ENCODE results near the gene OR52L1.
"Not testable (repeated sequence)": the region's sequence is repeated elsewhere in the genome, so short reads cannot be mapped to it uniquely, and the experiment has no call there.

OR52L1 gene

GRCh38 chr11:5994791-5995190 is 8.0 kb upstream of the OR52L1 start:
- H3K27me3 ChIP-seq (ENCODE audit: control insufficient read depth in 2 of 2, insufficient read depth in 2 of 2, low read length in 2 of 2) = no peaks in the 10 kb centered on the region
- H3K4me1 ChIP-seq (ENCODE audit: control insufficient read depth in 2 of 2, insufficient read depth in 2 of 2, low read length in 2 of 2) = no peaks in the 10 kb centered on the region
- no peaks in the 10 kb centered on the region for H3K9me3 ChIP-seq (ENCODE audit: control insufficient read depth in 2 of 2, low read length in 2 of 2)
- no peak overlapping the region for H3K27ac ChIP-seq (ENCODE audit: low read depth in 2 of 2, low read length in 2 of 2)
- no peak overlapping the region for H3K9ac ChIP-seq (ENCODE audit: low read depth in 1 of 2, low read length in 2 of 2)
- H3K36me3 ChIP-seq (ENCODE audit: control insufficient read depth in 2 of 2, insufficient read depth in 2 of 2, low read length in 2 of 2) = no peaks in the 10 kb centered on the region
- H3K4me3 ChIP-seq (ENCODE audit: low read length in 2 of 2) = no peak overlapping the region

- no peaks in the 10 kb centered on the region for H3K36me3 ChIP-seq (ENCODE audit: control insufficient read depth in 2 of 2, insufficient read depth in 2 of 2, low read length in 2 of 2)
- H3K9me3 ChIP-seq (ENCODE audit: control insufficient read depth in 2 of 2, low read length in 2 of 2) = no peaks in the 10 kb centered on the region
- no peak overlapping the region for H3K4me3 ChIP-seq (ENCODE audit: low read length in 2 of 2)
- H3K9ac ChIP-seq (ENCODE audit: low read depth in 1 of 2, low read length in 2 of 2) = no peak overlapping the region
- H3K27me3 ChIP-seq (ENCODE audit: control insufficient read depth in 2 of 2, insufficient read depth in 2 of 2, low read length in 2 of 2) = no peaks in the 10 kb centered on the region
- no peak overlapping the region for H3K27ac ChIP-seq (ENCODE audit: low read depth in 2 of 2, low read length in 2 of 2)
- no peaks in the 10 kb centered on the region for H3K4me1 ChIP-seq (ENCODE audit: control insufficient read depth in 2 of 2, insufficient read depth in 2 of 2, low read length in 2 of 2)
These were observed 5.9 kb upstream of the OR52L1 start for GRCh38 chr11:5992604-5993251.

GRCh38 chr11:5992150-5992549 is 5.4 kb upstream of the OR52L1 start:
- no peaks in the 10 kb centered on the region for H3K36me3 ChIP-seq (ENCODE audit: control insufficient read depth in 2 of 2, insufficient read depth in 2 of 2, low read length in 2 of 2)
- no peak overlapping the region for H3K9ac ChIP-seq (ENCODE audit: low read depth in 1 of 2, low read length in 2 of 2)
- H3K27ac ChIP-seq (ENCODE audit: low read depth in 2 of 2, low read length in 2 of 2) = no peak overlapping the region
- H3K4me1 ChIP-seq (ENCODE audit: control insufficient read depth in 2 of 2, insufficient read depth in 2 of 2, low read length in 2 of 2) = no peaks in the 10 kb centered on the region
- no peaks in the 10 kb centered on the region for H3K9me3 ChIP-seq (ENCODE audit: control insufficient read depth in 2 of 2, low read length in 2 of 2)
- H3K27me3 ChIP-seq (ENCODE audit: control insufficient read depth in 2 of 2, insufficient read depth in 2 of 2, low read length in 2 of 2) = no peaks in the 10 kb centered on the region
- no peak overlapping the region for H3K4me3 ChIP-seq (ENCODE audit: low read length in 2 of 2)

GRCh38 chr11:5989203-5989602 is 2.4 kb upstream of the OR52L1 start:
- no peak overlapping the region for H3K27ac ChIP-seq (ENCODE audit: low read depth in 2 of 2, low read length in 2 of 2)
- no peaks in the 10 kb centered on the region for H3K9me3 ChIP-seq (ENCODE audit: control insufficient read depth in 2 of 2, low read length in 2 of 2)
- H3K36me3 ChIP-seq (ENCODE audit: control insufficient read depth in 2 of 2, insufficient read depth in 2 of 2, low read length in 2 of 2) = no peaks in the 10 kb centered on the region
- no peak overlapping the region for H3K4me3 ChIP-seq (ENCODE audit: low read length in 2 of 2)
- no peak overlapping the region for H3K9ac ChIP-seq (ENCODE audit: low read depth in 1 of 2, low read length in 2 of 2)
- H3K4me1 ChIP-seq (ENCODE audit: control insufficient read depth in 2 of 2, insufficient read depth in 2 of 2, low read length in 2 of 2) = no peaks in the 10 kb centered on the region
- no peaks in the 10 kb centered on the region for H3K27me3 ChIP-seq (ENCODE audit: control insufficient read depth in 2 of 2, insufficient read depth in 2 of 2, low read length in 2 of 2)

GRCh38 chr11:5983443-5983842 is 3.3 kb downstream of the OR52L1 start:
- Histone ChIP-seq H3K4me1 (ENCODE audit: control insufficient read depth in 2 of 2, insufficient read depth in 2 of 2, low read length in 2 of 2) (no peaks in the 10 kb centered on the region), H3K36me3 (ENCODE audit: control insufficient read depth in 2 of 2, insufficient read depth in 2 of 2, low read length in 2 of 2) (no peaks in the 10 kb centered on the region), H3K27ac (ENCODE audit: low read depth in 2 of 2, low read length in 2 of 2) (no peak overlapping the region), H3K27me3 (ENCODE audit: control insufficient read depth in 2 of 2, insufficient read depth in 2 of 2, low read length in 2 of 2) (no peaks in the 10 kb centered on the region), H3K4me3 (ENCODE audit: low read length in 2 of 2) (no peak overlapping the region), H3K9ac (ENCODE audit: low read depth in 1 of 2, low read length in 2 of 2) (no peak overlapping the region), H3K9me3 (ENCODE audit: control insufficient read depth in 2 of 2, low read length in 2 of 2) (no peaks in the 10 kb centered on the region)

GRCh38 chr11:5973530-5973929 is 13.3 kb downstream of the OR52L1 start:
- Histone ChIP-seq H3K9ac (ENCODE audit: low read depth in 1 of 2, low read length in 2 of 2) (no peak overlapping the region), H3K36me3 (ENCODE audit: control insufficient read depth in 2 of 2, insufficient read depth in 2 of 2, low read length in 2 of 2) (no peaks in the 10 kb centered on the region), H3K27me3 (ENCODE audit: control insufficient read depth in 2 of 2, insufficient read depth in 2 of 2, low read length in 2 of 2) (no peaks in the 10 kb centered on the region), H3K27ac (ENCODE audit: low read depth in 2 of 2, low read length in 2 of 2) (no peak overlapping the region), H3K4me1 (ENCODE audit: control insufficient read depth in 2 of 2, insufficient read depth in 2 of 2, low read length in 2 of 2) (no peaks in the 10 kb centered on the region), H3K9me3 (ENCODE audit: control insufficient read depth in 2 of 2, low read length in 2 of 2) (no peaks in the 10 kb centered on the region), H3K4me3 (ENCODE audit: low read length in 2 of 2) (no peak overlapping the region)

GRCh38 chr11:5968394-5968793 is 18.4 kb downstream of the OR52L1 start, which contains the start of gene OR56A5:
Gene OR56A5 (minus strand): TSS chr11:5968494. CDS start chr11:5968494, 0 bp downstream.
- H3K27me3 ChIP-seq (ENCODE audit: control insufficient read depth in 2 of 2, insufficient read depth in 2 of 2, low read length in 2 of 2) = no peaks in the 10 kb centered on the region
- H3K9me3 ChIP-seq (ENCODE audit: control insufficient read depth in 2 of 2, low read length in 2 of 2) = no peaks in the 10 kb centered on the region
- H3K27ac ChIP-seq (ENCODE audit: low read depth in 2 of 2, low read length in 2 of 2) = no peak within 1 kb of the TSS
- no peak within 1 kb of the TSS for H3K9ac ChIP-seq (ENCODE audit: low read depth in 1 of 2, low read length in 2 of 2)
- no peak within 1 kb of the TSS for H3K4me3 ChIP-seq (ENCODE audit: low read length in 2 of 2)
- H3K4me1 ChIP-seq (ENCODE audit: control insufficient read depth in 2 of 2, insufficient read depth in 2 of 2, low read length in 2 of 2) = no peaks in the 10 kb centered on the region
- H3K36me3 ChIP-seq (ENCODE audit: control insufficient read depth in 2 of 2, insufficient read depth in 2 of 2, low read length in 2 of 2) = no peaks in the 10 kb centered on the region

- no peak overlapping the region for H3K4me3 ChIP-seq (ENCODE audit: low read length in 2 of 2)
- no peaks in the 10 kb centered on the region for H3K9me3 ChIP-seq (ENCODE audit: control insufficient read depth in 2 of 2, low read length in 2 of 2)
- no peak overlapping the region for H3K9ac ChIP-seq (ENCODE audit: low read depth in 1 of 2, low read length in 2 of 2)
- H3K27me3 ChIP-seq (ENCODE audit: control insufficient read depth in 2 of 2, insufficient read depth in 2 of 2, low read length in 2 of 2) = no peaks in the 10 kb centered on the region
- H3K4me1 ChIP-seq (ENCODE audit: control insufficient read depth in 2 of 2, insufficient read depth in 2 of 2, low read length in 2 of 2) = no peaks in the 10 kb centered on the region
- no peaks in the 10 kb centered on the region for H3K36me3 ChIP-seq (ENCODE audit: control insufficient read depth in 2 of 2, insufficient read depth in 2 of 2, low read length in 2 of 2)
- H3K27ac ChIP-seq (ENCODE audit: low read depth in 2 of 2, low read length in 2 of 2) = no peak overlapping the region
These were observed 19.1 kb downstream of the OR52L1 start for GRCh38 chr11:5967708-5968107.

GRCh38 chr11:5966958-5967357 is 19.8 kb downstream of the OR52L1 start:
- Histone ChIP-seq H3K9me3 (ENCODE audit: control insufficient read depth in 2 of 2, low read length in 2 of 2) (no peaks in the 10 kb centered on the region), H3K9ac (ENCODE audit: low read depth in 1 of 2, low read length in 2 of 2) (no peak overlapping the region), H3K36me3 (ENCODE audit: control insufficient read depth in 2 of 2, insufficient read depth in 2 of 2, low read length in 2 of 2) (no peaks in the 10 kb centered on the region)

GRCh38 chr11:5960704-5961320 is 26.0 kb downstream of the OR52L1 start:
- not testable (repeated sequence) for H3K36me3 ChIP-seq (ENCODE audit: control insufficient read depth in 2 of 2, insufficient read depth in 2 of 2, low read length in 2 of 2); H3K27ac ChIP-seq (ENCODE audit: low read depth in 2 of 2, low read length in 2 of 2); H3K9ac ChIP-seq (ENCODE audit: low read depth in 1 of 2, low read length in 2 of 2); H3K4me3 ChIP-seq (ENCODE audit: low read length in 2 of 2); H3K9me3 ChIP-seq (ENCODE audit: control insufficient read depth in 2 of 2, low read length in 2 of 2); H3K4me1 ChIP-seq (ENCODE audit: control insufficient read depth in 2 of 2, insufficient read depth in 2 of 2, low read length in 2 of 2); H3K27me3 ChIP-seq (ENCODE audit: control insufficient read depth in 2 of 2, insufficient read depth in 2 of 2, low read length in 2 of 2)

More at GRCh38 chr11:5966958-5967357, 19.8 kb downstream of the OR52L1 start:
- H3K27ac ChIP-seq (ENCODE audit: low read depth in 2 of 2, low read length in 2 of 2) = no peak overlapping the region
- H3K27me3 ChIP-seq (ENCODE audit: control insufficient read depth in 2 of 2, insufficient read depth in 2 of 2, low read length in 2 of 2) = no peaks in the 10 kb centered on the region
- no peaks in the 10 kb centered on the region for H3K4me1 ChIP-seq (ENCODE audit: control insufficient read depth in 2 of 2, insufficient read depth in 2 of 2, low read length in 2 of 2)
- H3K4me3 ChIP-seq (ENCODE audit: low read length in 2 of 2) = no peak overlapping the region
